KMS-11 (cell line): ENCODE results near the gene CBX1.

Experiments
- H2AFZ ChIP-seq: fragments of 200-600 bp; sonication (generic); 2 replicates; pipeline ENCODE4 v1.6.1; 2016; ENCODE audit warnings: antibody characterized with exemption, mixed run types, low read depth
- H3K27ac ChIP-seq: fragments of 200-600 bp; sonication (generic); 2 replicates; pipeline ENCODE4 v1.6.1; 2016; ENCODE audit warnings: mild to moderate bottlenecking, mixed run types
- H3K27me3 ChIP-seq: fragments of 200-600 bp; sonication (generic); 2 replicates; pipeline ENCODE4 v1.6.1; 2017; ENCODE audit warnings: mild to moderate bottlenecking, low read depth, mixed run types, moderate library complexity; ENCODE audit not compliant: insufficient read depth
- H3K36me3 ChIP-seq: fragments of 200-600 bp; sonication (generic); 2 replicates; pipeline ENCODE4 v1.6.1; 2017; ENCODE audit warnings: mild to moderate bottlenecking, mixed run types; ENCODE audit not compliant: insufficient read depth
- H3K4me1 ChIP-seq: fragments of 200-600 bp; sonication (generic); 2 replicates; pipeline ENCODE4 v1.6.1; 2016; ENCODE audit warnings: mild to moderate bottlenecking, low read depth, mixed run types; ENCODE audit not compliant: poor library complexity, severe bottlenecking
- H3K4me2 ChIP-seq: fragments of 200-600 bp; sonication (generic); 2 replicates; pipeline ENCODE4 v1.7.0; 2016; ENCODE audit warnings: mild to moderate bottlenecking, mixed run types
- H3K4me3 ChIP-seq: fragments of 200-600 bp; sonication (generic); IDR thresholded peaks from 2 replicates; pipeline ENCODE4 v1.6.1; 2017; ENCODE audit warnings: low read depth, low read length, mixed read lengths; ENCODE audit not compliant: insufficient read depth
- H3K79me2 ChIP-seq: fragments of 200-600 bp; sonication (generic); 2 replicates; pipeline ENCODE4 v1.6.1; 2016; ENCODE audit warnings: low read depth, mixed run types; ENCODE audit not compliant: insufficient read depth
- H3K9ac ChIP-seq: fragments of 200-600 bp; sonication (generic); 2 replicates; pipeline ENCODE4 v1.6.1; 2016; ENCODE audit warnings: mild to moderate bottlenecking, mixed run types
- H4K20me1 ChIP-seq: fragments of 200-600 bp; sonication (generic); 2 replicates; pipeline ENCODE4 v1.6.1; 2016; ENCODE audit warnings: mild to moderate bottlenecking, mixed run types; ENCODE audit not compliant: insufficient read depth
- CTCF ChIP-seq: fragments of 200-600 bp; sonication (generic); conservative IDR thresholded peaks from 2 replicates; pipeline ENCODE4 v1.6.1; 2017; ENCODE audit warnings: low read depth, mild to moderate bottlenecking, antibody characterized with exemption, low read length, moderate library complexity, mixed read lengths

CBX1 gene

GRCh38 chr17:48102798-48103715 lies 1.8 kb upstream of the CBX1 start:
- H3K27ac ChIP-seq, result no peak overlapping the region; the same call in 1 of the 2 replicates
- H3K27me3 ChIP-seq, result no peaks in the 10 kb centered on the region
- no peak overlapping the region for H3K4me3 ChIP-seq
- H3K9ac ChIP-seq, result no peak overlapping the region
- no peaks in the 10 kb centered on the region for H3K36me3 ChIP-seq
- H4K20me1 ChIP-seq, result no peaks in the 10 kb centered on the region
- H3K4me2 ChIP-seq, result peak overlapping the region; percentile 14; the same call in 1 of the 2 replicates
- H3K79me2 ChIP-seq, result peaks cover 33% of the 10 kb centered on the region
- peaks cover 36% of the 10 kb centered on the region for H3K4me1 ChIP-seq
- no peak for TF ChIP-seq CTCF
- no peak overlapping the region for H2AFZ ChIP-seq

DNA sequence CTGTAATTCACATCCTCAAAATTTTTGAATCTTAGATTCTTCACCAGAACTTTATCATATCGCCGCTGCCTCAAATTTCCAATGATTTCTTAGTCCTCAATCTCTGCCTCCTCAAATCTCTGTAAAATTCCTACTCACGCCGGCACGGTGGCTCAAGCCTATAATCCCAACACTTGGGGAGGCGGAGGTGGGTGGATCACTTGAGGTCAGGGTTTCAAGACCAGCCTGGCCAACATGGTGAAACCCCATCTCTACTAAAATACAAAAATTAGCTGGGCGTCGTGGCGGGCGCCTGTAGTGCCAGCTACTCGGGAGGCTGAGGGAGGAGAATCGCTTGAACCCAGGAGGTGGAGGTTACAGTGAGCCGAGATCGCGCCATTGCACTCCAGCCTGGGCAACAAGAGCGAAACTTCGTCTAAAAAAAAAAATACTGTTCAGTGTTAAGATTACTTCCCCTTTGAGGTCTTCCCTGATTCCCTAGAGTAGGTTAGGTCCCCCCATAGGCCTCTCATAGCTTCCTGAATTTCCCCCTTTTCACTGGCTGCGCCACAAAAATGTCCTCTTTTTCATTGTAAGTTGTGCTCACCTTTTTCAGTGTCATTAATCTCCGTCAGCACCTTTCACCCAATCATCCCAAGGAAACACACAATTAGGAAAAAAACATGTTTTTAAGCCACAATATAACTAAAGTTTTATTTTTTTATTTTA lies 919 bp upstream of the CBX1 start:
- Histone ChIP-seq H3K4me1 (peaks cover 45% of the 10 kb centered on the region), H2AFZ (no peak overlapping the region), H3K27ac (no peak overlapping the region; the same call in 1 of the 2 replicates), H3K79me2 (peaks cover 38% of the 10 kb centered on the region), H3K4me2 (peak overlapping the region; percentile 37), H3K9ac (no peak overlapping the region), H3K27me3 (no peaks in the 10 kb centered on the region), H3K4me3 (no peak overlapping the region), H4K20me1 (no peaks in the 10 kb centered on the region), H3K36me3 (no peaks in the 10 kb centered on the region)
- no peak for TF ChIP-seq CTCF

GRCh38 chr17:48100591-48101011 lies 677 bp downstream of the CBX1 start:
- Histone ChIP-seq H3K79me2 (peaks cover 54% of the 10 kb centered on the region), H3K9ac (peak overlapping the region; percentile 64; the same call in 1 of the 2 replicates), H3K4me3 (no peak overlapping the region), H4K20me1 (no peaks in the 10 kb centered on the region), H3K36me3 (no peaks in the 10 kb centered on the region), H3K27ac (peak overlapping the region; percentile 70), H3K4me2 (peak overlapping the region; percentile 77), H3K27me3 (no peaks in the 10 kb centered on the region), H2AFZ (peak overlapping the region; percentile 86), H3K4me1 (peaks cover 55% of the 10 kb centered on the region)
- no peak for TF ChIP-seq CTCF

DNA sequence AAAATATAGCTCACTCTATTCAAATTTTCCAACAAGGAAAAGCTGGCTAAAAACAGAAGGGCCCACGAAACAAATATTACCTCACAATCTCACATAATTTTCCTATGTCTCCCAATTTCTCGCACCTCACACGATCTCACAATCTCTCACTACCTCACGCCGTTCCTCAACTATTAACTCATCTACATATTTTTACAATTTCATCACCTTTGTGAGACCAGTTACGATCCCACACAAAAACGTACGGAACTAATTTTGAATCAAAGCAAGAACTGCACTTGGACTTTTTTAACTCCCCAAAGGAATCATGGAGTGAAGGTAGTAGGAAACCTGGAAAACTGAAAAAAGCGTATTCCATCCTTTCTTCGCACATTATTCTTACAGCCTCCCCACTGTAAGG lies 1.1 kb downstream of the CBX1 start:
- Histone ChIP-seq H3K4me2 (peak overlapping the region; percentile 77), H3K4me3 (no peak overlapping the region), H4K20me1 (no peaks in the 10 kb centered on the region), H3K4me1 (peaks cover 59% of the 10 kb centered on the region), H3K27me3 (no peaks in the 10 kb centered on the region), H3K9ac (peak overlapping the region; percentile 64; the same call in 1 of the 2 replicates), H3K36me3 (no peaks in the 10 kb centered on the region), H2AFZ (no peak overlapping the region), H3K79me2 (peaks cover 58% of the 10 kb centered on the region), H3K27ac (peak overlapping the region; percentile 70; the same call in 1 of the 2 replicates)
- no peak for TF ChIP-seq CTCF
